Activated CD4-positive, CD25-positive, alpha-beta regulatory T cell (primary cell): ENCODE data around the gene MYO1D.
"Not testable (repeated sequence)": the region's sequence is repeated elsewhere in the genome, so short reads cannot be mapped to it uniquely, and the experiment has no call there.

Experiments used
- DNase-seq, 4 experiments: peaks; one replicate each; lab custom pipeline; 2025; lab: John Stamatoyannopoulos, UW

MYO1D gene

DNA sequence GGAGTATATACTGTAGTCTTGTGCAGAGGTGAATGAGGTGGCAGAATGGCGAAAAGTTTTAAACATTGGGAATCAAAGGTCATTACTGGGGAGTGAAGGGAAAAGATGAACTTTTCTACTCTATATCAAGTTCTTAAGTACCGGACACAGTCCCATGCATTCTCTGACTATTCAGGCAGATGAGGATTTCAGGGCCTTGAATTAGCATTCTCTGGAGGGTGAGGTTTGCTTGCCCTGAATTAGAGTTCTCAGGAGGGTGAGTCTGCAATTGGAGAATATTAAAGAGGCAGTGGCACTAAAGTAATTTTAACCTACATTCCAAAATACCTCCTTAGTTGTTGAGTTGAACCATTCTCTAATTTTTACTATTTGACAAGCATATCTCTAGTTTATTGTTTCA is 423.6 kb downstream of the MYO1D start:
- no peak for DNase-seq

DNA sequence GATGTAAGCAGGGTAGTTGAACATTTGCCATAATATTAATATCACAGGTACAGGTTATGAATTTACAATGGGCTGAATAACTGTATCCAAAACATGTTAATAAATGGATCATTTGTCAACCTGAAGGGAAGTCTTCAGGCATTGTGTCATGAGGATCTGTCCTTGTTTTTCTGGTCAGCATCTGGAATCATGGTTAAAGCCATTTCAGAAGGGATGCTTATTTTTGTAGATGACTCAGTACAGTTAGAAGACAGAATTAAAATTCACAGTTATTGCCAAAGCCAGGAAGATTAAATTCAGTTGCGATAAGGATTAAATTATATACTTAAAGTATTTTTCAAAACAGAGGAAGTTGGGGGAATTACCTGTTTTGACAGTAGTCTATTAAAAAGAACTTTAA is 424.6 kb downstream of the MYO1D start:
- DNase-seq, result no peak

DNA sequence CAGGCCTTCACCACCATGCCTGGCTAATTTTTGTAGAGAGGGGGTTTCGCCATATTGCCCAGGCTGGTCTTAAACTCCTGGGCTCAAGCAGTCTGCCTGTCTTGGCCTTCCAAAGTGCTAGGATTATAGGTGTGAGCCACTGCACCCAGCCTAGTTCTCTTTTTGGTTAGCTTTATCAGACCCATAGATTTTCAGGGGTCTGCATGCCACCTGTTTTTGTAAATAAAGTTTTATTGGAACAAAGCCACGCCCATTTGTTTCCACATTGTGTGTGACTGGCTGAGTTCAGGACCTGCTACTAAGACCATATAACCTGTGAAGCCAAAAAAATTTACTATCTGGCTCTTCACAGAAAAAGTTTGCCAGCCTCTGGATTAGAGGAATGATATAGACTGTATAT is 425.0 kb downstream of the MYO1D start:
- no peak for DNase-seq

DNA sequence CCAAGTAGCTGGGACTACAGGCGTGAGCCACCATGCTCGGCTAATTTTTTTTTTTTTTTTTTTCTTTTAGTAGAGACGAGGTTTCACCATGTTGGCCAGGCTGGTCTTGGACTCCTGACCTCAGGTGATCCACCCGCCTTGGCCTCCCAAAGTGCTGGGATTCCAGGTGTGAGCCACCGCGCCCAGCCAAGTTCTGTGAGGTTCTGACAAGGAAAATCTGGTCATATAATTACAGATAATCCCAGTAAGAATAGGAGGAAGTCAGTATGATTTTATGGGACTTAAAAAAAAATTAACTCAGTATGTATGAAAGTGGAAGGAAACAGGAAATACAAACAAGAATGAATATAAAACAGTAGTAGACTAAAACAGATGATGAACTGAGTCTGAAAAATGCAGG is 426.5 kb downstream of the MYO1D start:
- not testable (repeated sequence) for DNase-seq

DNA sequence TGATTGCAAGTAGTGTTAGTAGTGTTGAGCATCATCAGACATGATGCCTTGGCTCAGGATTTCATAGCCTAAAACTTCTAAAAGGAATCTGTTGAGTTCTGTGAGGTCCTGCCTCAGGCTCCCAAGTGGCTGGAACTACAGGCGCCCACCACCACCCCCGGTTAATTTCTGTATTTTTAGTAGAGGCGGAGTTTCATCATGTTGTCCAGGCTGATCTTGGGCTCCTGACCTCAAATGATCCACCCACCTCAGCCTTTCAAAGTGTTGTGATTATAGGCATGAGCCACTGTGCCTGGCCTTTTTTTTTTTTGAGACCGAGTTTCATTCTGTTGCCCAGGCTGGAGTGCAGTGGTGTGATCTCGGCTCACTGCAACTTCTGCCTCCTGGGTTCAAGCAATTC is 427.0 kb downstream of the MYO1D start:
- DNase-seq, result no peak

DNA sequence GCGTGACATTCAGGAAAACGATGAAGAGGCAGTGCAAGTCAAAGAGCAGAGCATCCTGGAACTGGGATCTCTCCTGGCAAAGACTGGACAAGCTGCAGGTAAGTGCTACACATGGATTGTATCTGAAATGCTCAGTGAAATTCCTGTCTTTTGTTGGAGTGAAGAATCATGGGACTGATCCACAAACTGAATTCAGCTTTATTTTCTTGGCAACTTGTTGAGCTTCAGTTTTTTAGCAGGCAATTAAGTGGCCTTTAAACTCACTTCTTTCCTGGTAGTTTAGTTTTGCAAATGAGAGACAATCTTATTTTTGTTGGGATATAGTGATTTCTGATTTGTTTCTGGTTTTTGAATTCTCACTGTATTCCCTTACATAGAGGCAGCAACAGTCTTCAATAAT is 430.0 kb downstream of the MYO1D start:
- DNase-seq, result no peak

DNA sequence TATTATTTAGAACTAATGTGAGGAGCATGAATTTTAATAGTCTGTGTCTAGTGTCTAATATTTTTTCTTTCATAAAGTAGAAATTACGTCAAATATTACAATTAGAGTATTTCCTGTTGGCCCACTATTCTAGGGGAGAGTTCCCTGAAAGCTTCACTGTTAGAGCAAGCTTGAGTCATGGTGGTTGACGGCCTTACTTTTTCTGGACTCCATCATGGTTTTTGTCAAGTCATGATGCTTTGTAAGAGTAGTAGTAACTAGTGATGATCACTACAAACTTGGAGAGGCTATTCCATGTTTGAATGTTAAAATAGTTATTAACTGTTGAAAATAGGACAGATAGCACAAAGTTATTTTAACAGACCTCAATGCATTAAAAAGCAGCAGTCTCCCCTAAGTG is 431.0 kb downstream of the MYO1D start:
- no peak for DNase-seq

DNA sequence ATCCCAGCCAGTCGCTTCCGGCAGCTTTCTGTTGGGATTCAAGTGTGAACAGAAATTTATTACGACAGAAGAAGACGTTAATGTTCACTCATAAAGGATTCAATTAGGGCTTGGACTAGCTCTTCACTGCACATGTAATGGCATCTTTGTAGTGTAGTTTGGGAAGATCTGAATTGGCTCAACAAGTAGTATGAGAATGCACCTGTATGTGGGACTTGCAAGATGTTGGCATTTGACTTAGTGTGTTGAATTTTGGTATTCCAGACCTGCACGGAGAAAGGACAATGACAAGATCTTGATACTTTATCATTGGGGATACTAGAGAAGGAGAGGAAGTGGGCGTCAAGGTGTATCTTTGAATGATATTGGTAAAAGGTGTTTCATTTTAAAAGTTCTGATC is 431.4 kb downstream of the MYO1D start:
- no peak for DNase-seq

DNA sequence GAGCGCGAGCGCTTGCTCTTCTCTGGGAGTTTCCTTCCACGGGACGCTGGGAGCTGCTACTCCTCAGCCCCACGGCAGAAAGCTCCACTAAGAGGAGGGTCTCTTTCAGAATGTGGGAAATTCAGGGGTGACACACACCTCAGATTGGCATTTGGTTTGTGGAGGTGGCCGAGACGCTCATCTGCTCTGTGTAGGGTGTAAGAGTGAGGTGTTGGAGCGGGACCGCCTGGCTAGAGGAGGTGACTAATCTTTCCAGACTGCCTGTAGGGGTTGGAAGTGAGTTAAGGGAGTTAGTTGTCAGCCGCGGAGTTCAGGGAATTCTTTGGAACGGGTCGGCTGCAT is 431.9 kb downstream of the MYO1D start:
- DNase-seq, result peak in 1 of 4 experiments; percentile 22

DNA sequence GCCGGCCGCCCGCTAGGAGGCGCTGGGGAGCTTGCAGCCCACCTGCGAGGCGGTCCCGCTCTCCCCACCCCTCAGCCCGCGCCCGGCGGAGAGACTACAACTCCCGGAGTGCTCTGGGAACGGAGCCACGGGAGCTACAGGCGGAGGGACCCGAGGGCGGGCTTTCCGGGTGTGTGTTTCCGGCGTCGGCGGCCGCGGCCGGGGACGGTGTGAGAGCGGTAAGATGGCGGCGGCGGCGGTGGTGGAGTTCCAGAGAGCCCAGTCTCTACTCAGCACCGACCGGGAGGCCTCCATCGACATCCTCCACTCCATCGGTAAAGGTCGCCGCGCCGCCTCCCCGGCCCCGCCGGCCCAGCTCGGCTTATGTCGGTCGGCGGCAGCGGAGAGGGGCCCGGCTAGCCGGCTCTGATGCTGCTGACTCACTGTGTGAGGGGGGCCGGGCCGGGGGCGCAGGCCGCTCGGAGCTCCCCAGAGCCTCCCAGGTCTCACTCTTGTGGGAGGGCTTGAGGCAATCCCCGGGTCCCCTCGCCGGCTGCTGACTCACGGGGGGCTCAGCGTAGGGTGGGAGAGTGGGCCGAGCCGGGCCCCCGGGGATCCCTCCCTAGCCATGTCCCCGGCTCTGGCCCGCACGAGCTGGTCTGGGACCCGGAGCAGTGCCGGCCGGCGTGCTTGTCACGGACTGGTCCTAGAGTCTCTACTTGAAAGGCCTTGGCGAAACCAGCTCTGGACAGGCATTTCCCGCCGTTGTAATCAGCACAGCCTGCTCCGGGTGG is 432.4 kb downstream of the MYO1D start, which contains the start of gene PSMD11:
TSS of gene PSMD11 (plus strand) at position 210 of the 773 bp plus-strand sequence. CDS start at position 224, 14 bp downstream.
- peak; percentile 98 to 99 (median 99) for DNase-seq

DNA sequence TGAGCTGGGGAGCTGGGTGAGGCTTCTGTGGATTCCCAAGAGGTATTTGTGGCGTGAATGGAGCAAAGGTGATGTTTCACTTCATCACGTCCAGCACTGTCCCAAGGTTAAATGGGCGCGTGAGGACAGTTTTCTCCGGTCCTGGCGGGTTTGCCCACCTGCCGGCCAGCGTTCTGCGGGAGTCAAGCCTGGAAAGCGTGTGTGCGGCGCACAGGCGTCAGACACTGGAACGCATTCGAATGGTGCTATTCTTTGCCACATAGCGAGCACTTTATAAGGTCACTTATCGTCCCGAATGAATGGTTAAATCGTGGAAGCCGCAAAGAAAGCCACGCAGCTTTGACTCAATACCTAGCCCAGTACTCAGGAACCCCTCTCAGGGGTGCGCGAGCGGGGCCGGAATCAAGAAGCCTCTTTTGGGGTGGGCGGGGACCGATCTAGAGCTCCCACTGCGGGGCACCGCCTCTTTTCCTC is 433.1 kb downstream of the MYO1D start:
- no peak for DNase-seq
